GM10266 (cell line): ENCODE results near the gene FZD10.

Source experiments
- DNase-seq: peaks from one replicate; pipeline ENCODE4 v3.0.0; 2012; ENCODE audit errors: extremely low spot score
- TF ChIP-seq, protein P1 (sequence below): IDR thresholded peaks from 2 replicates; pipeline ENCODE4 v1.5.1; 2012; ENCODE audit warnings: mild to moderate bottlenecking, low read depth; ENCODE audit not compliant: control insufficient read depth, insufficient read depth; ENCODE audit errors: missing control alignments

Gene FZD10

DNA sequence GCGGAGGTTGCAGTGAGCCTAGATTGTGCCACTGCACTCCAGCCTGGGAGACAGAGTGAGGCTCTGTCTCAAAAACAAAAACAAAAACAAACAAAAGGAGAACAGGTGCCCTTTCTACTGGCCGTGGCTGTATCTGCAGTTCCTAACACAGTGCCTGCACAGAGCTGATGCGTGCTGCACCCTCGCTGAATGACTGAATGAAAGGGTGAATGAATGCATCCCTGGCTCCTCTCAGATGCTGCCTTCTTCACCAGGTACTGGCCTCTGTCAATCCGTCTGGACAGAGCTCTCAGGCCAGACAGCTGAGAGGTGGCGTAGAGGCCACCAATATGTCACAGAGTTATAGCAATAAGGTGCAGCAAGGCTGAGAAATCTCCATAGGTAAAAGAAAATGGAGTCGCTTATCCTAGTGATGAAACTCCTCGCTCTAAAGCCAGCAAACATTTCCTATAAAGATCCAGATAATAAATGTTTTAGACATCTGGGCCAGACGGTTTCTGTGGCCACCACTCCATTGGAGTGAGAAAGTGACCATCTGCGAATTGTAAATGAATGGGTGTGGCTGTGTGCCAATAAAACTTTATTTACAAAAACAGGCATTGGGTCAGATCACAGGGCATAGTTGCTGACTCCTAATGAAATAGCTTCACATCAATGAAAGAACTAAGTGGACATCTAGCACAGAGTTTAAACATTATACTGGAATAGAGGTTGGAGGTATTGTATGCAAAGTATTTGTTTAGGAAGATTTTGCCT is 15.9 kb upstream of the FZD10 start:
- TF ChIP-seq, protein P1, sequence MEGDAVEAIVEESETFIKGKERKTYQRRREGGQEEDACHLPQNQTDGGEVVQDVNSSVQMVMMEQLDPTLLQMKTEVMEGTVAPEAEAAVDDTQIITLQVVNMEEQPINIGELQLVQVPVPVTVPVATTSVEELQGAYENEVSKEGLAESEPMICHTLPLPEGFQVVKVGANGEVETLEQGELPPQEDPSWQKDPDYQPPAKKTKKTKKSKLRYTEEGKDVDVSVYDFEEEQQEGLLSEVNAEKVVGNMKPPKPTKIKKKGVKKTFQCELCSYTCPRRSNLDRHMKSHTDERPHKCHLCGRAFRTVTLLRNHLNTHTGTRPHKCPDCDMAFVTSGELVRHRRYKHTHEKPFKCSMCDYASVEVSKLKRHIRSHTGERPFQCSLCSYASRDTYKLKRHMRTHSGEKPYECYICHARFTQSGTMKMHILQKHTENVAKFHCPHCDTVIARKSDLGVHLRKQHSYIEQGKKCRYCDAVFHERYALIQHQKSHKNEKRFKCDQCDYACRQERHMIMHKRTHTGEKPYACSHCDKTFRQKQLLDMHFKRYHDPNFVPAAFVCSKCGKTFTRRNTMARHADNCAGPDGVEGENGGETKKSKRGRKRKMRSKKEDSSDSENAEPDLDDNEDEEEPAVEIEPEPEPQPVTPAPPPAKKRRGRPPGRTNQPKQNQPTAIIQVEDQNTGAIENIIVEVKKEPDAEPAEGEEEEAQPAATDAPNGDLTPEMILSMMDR: no peak
- no peak for DNase-seq

- DNase-seq: no peak
- TF ChIP-seq, protein P1: no peak
Observed at GRCh38 chr12:130147875-130148596, 14.2 kb upstream of the FZD10 start.

GRCh38 chr12:130151846-130152245 is 10.4 kb upstream of the FZD10 start:
- no peak for DNase-seq
- TF ChIP-seq, protein P1: no peak

GRCh38 chr12:130152386-130152785 is 9.9 kb upstream of the FZD10 start:
- TF ChIP-seq, protein P1: no peak
- no peak for DNase-seq

- TF ChIP-seq, protein P1: no peak
- DNase-seq: no peak
Observed at GRCh38 chr12:130153803-130154202, 8.5 kb upstream of the FZD10 start.

- TF ChIP-seq, protein P1: no peak
- DNase-seq: no peak
Observed at GRCh38 chr12:130154276-130155070, 7.8 kb upstream of the FZD10 start.
